Dedifferentiated amniotic fluid mesenchymal stem cell (primary cell): Measurements from ENCODE around the gene KCNJ6.

ENCODE experiments used
- DNase-seq: peaks from one replicate; pipeline ENCODE4 v3.0.0-alpha.2; 2016; ENCODE audit errors: extremely low spot score

KCNJ6 gene

GRCh38 chr21:37566790-37567615, 349.3 kb downstream of the KCNJ6 start:
- DNase-seq = no peak

DNA sequence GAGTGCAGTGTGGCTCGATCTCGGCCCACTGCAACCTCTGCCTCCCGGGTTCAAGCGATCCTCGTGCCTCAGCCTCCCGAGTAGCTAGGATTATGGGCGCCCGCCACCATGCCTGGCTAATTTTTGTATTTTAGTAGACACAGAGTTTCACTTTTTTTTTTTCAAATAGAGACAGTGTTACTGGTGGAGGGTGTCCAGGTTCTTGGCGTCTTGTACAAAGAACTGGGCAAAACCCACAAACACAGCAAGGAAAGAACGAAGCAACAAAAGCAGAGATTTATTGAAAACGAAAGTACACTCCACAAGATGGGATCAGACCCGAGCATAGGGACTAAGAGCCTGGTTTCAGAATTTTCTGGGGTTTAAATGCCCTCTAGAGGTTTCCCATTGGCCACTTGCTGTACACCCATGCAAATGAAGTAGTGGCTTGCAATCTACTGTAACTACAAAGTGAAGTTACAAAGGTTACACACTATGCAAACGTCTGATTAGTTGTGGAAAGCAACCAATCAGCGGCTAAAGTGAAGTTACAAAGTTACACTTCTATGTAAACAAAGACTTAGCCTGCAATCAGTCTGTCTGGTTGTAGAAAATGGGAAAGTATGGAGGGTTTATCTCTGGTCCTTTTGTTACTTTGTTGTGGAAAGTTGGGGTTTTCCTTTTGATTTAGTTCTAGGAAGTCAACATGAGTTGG, 350.6 kb downstream of the KCNJ6 start:
- no peak for DNase-seq

DNA sequence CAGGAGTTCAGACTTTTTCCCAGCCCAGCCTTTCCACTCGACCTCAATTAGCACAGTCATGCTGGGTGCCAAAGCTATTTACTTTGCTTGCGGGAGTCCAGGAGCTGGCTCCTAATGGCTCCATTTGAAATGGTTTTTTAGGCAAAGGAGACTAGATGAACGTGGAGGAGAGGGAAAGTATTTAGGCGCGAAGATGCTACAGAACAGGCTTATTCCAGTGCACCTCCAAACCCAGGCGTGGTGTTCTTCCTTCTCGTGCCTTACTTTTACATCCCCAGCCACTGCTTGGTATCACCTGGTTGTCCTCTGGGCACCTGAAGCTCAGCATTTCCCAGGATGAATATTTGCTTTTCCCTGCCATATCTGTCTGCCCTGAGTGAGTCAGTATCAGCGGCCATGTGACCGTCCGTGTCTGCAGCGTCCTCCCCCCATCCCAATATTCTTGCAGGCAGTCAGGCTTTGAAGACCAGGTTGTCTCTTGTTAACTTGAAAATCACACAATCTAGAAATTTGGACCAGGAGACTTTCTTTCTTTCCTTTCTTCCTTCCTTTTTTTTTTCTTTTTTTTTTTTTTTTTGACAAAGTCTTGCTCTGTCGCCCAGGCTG, 351.2 kb downstream of the KCNJ6 start:
- DNase-seq = peak; percentile 15

GRCh38 chr21:37564341-37564923, 351.8 kb downstream of the KCNJ6 start:
- peak; percentile 94 for DNase-seq

DNA sequence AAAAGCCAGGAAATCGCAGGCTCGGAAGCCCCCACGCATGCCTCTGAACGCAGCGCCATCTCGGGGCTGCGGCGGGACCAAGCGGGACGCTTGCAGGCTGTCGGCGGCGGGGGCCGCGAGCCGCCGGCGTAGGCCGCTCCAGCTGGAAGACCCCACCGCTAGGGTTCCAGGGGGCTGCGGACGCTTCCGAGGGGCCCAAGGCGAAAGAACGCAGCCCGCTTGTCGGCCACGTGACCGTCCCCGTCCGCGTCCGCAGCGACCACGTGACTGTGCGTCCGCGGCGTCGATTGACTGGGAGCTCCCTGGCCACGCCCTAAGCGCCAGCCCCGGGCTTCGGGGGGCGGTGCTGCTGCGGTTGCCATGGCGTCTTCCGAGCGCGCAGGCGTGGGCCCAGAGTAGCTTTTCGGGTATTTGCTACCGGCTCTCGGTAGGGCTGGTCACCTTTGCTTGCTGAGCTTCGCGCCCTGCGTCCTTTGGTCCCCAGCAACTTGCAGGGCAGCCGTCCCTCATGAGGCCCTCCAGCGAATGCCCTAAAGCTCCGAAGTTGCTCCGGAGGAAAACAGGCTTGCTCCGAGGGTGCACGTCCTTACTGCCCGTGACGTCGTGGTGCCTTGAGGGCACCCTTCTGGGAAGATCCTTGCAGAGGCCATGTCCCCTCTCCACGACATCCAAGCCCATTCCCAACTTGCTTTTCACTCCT, 352.5 kb downstream of the KCNJ6 start:
- peak; percentile 85 for DNase-seq

DNA sequence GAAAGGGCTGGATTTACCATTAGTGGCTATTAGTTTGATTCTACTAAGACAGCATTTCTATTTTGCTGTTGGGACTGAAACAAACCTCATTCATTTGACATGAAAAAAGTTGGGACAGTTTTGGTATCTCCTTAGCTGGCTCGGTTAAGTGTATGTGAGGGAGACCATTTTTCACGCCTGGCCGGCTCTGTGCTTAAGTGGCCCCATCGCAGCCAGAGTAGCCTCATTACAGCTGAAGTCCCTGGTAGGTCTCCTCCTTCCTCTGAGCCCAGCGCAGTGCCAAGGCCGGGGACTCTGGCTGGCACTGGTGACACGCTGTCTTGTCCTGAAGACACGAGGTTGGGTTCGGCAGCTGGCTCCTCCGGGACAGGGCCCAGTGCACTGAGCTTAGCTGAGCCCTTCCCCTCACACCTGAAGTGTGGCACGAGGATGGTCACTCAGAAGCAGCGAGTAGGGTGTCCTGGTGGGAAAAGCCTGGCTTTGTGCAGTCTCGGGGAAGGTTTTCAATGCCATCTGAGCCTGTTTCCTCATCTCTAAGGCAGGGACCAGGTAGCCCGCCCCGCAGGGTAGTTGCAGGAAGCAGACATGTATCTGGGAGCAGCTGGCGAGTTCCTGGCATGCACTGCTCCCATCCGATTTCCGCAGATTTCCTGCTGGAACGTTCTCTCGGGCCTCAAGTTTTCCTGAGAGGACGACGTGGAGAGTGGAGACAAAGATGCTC, 353.2 kb downstream of the KCNJ6 start:
- DNase-seq = no peak

DNA sequence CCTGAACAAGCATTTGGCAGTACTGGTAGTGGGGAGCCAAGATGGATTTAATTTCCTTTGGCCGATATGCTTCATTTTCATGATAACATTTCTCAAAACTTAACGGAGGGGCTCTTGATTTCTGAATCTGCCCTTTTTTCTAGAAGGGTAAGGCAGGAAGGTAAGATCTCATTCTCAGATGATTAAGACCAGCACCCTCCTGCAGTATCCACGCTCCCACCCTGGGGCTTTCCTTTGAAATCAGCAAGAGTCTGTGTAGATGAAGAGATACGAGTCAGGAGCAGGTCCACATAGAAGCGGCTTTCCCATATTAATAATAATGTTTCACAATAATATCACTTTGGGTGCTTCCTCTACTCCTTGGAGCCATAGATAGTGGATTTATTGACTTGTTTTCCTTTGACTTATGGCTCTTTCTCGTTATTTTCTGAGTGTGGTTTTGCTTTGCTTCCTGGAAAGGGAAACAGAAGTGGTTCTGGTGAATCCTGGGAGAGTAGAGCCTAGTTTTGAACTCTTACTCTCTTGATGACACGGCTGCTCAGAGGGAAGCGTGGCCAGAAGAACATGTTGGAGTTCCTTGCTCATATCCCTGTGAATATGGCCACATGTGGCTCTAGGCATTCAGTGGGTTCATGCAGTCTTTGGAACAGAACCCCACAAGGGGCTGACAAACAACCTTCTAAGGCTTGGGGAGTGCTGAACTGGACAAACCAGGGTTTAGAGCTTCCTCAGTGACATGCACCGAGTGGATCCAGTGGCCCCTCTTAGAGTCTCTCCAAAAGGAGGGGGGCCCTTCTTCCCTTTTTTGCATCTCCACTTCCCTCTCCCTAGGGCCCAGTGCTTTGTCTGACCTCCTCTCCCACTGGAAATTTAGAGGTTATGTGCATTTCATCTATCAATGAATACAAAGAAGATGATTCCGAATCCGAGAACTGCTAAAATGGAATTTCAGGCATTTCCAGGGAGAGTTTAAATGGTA, 354.0 kb downstream of the KCNJ6 start:
- DNase-seq = no peak

- no peak for DNase-seq
Measured at GRCh38 chr21:37561506-37561905, 354.8 kb downstream of the KCNJ6 start.

- no peak for DNase-seq
Measured at GRCh38 chr21:37560385-37560784, 355.9 kb downstream of the KCNJ6 start.

DNA sequence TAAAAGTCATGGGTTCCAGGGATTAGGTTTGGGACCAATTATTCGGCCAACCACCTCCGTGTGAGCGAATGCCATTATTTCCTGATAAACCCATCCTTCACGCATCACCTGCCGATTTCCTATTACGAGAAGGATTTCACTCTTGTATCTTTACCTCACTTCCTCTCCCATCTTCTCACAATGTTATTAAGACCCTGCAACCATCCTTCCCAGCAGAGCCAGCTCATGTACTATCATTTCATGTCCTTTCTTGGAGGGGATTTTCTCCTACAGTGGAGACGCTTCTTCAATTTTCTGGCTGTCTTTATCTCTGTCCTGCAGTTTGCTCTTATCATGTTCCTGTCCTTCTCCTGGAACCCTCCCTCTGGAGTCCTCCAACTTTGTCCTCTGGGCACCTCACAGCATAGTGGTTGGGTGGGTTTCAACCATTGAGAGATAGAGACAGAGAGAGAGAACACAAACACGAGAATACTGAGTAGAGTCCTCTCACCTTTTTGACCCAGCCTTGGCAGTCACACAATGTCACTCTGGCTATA, 357.5 kb downstream of the KCNJ6 start:
- no peak for DNase-seq
